ENCODE data around the gene CRACDL.

- TF ChIP-seq CTCF (IDR thresholded peaks at IDR 0.05; ENCODE audit: low read depth, low read length) (no peak), EZH2phosphoT487 (IDR thresholded peaks at IDR 0.05; ENCODE audit: low read depth) (no peak)
Measured at GRCh38 chr2:98908931-98909316, 27.1 kb downstream of the CRACDL start.
